Keratinocyte (primary cell): Measurements from ENCODE around the gene TBX6. TPM values are rescaled to one million over a fixed set of nuclear protein-coding genes. Genes with fewer than 3 reads are reported as not detected.
A peak's percentile ranks its signal among the peaks of the same experiment; 100 is the strongest.

Experiments
- DNase-seq: peaks from one replicate; pipeline ENCODE4 v3.0.0-alpha.2; 2011; ENCODE audit warnings: low read depth, missing footprints, low spot score
- FAIRE-seq: peaks from 2 replicates; lab custom pipeline; 2011; peaks lifted over from hg19 to GRCh38; lab: Jason Lieb, UNC
- H2AFZ ChIP-seq: 2 replicates; pipeline ENCODE4 v1.6.0; 2012; ENCODE audit warnings: low read length, control low read depth, inconsistent platforms; ENCODE audit not compliant: control insufficient read depth
- H3K27ac ChIP-seq: 2 replicates; pipeline ENCODE4 v1.5.1; 2011; ENCODE audit warnings: low read length; ENCODE audit not compliant: control insufficient read depth, insufficient read depth
- H3K27me3 ChIP-seq: 3 replicates; pipeline ENCODE4 v1.6.0; 2011; ENCODE audit warnings: low read length; ENCODE audit not compliant: control insufficient read depth, insufficient read depth; ENCODE audit errors: extremely low read depth
- H3K36me3 ChIP-seq, 2 experiments: 2 replicates in 1 of 2; 3 replicates in 1 of 2; pipeline ENCODE4 v1.5.1; 2011; ENCODE audit warnings: low read length in 2 of 2, mild to moderate bottlenecking in 1 of 2; ENCODE audit not compliant: control insufficient read depth in 2 of 2, insufficient read depth in 2 of 2; ENCODE audit errors: extremely low read depth in 1 of 2
- H3K4me1 ChIP-seq: 3 replicates; pipeline ENCODE4 v1.5.1; 2011; ENCODE audit warnings: low read length; ENCODE audit not compliant: control insufficient read depth, insufficient read depth; ENCODE audit errors: extremely low read depth
- H3K4me2 ChIP-seq: 3 replicates; pipeline ENCODE4 v1.6.0; 2011; ENCODE audit warnings: low read depth, low read length; ENCODE audit not compliant: control insufficient read depth, insufficient read depth; ENCODE audit errors: extremely low read depth
- H3K4me3 ChIP-seq, 3 experiments: fragments of 200-600 bp in 1 of 3; sonication (generic) in 1 of 3; 2 replicates in 2 of 3; 3 replicates in 1 of 3; pipeline ENCODE4 v1.5.1; 2011 to 2016; ENCODE audit warnings: low read length in 3 of 3, mild to moderate bottlenecking in 3 of 3, control low read depth in 2 of 3, inconsistent platforms in 1 of 3, low read depth in 1 of 3, mixed read lengths in 1 of 3, mixed run types in 1 of 3, moderate library complexity in 1 of 3; ENCODE audit not compliant: control insufficient read depth in 2 of 3, insufficient read depth in 2 of 3; ENCODE audit errors: extremely low read depth in 1 of 3
- H3K79me2 ChIP-seq: 2 replicates; pipeline ENCODE4 v1.6.0; 2012; ENCODE audit warnings: low read length; ENCODE audit not compliant: control insufficient read depth, insufficient read depth
- H3K9ac ChIP-seq: 3 replicates; pipeline ENCODE4 v1.6.0; 2011; ENCODE audit warnings: low read length; ENCODE audit not compliant: control insufficient read depth, insufficient read depth; ENCODE audit errors: extremely low read depth
- H3K9me1 ChIP-seq: 3 replicates; pipeline ENCODE4 v1.6.0; 2011; ENCODE audit warnings: low read length; ENCODE audit not compliant: control insufficient read depth, insufficient read depth; ENCODE audit errors: extremely low read depth
- H3K9me3 ChIP-seq: 2 replicates; pipeline ENCODE4 v1.5.1; 2012; ENCODE audit warnings: low read depth, low read length; ENCODE audit not compliant: control insufficient read depth
- H4K20me1 ChIP-seq: 3 replicates; pipeline ENCODE4 v1.6.0; 2011; ENCODE audit warnings: low read length; ENCODE audit not compliant: control insufficient read depth, insufficient read depth; ENCODE audit errors: extremely low read depth
- EZH2 ChIP-seq: IDR thresholded peaks from one replicate; pipeline ENCODE4 v1.6.1; 2012; ENCODE audit warnings: inconsistent platforms, mild to moderate bottlenecking, low read length, moderate library complexity
- dilution Hi-C: fragments of 300-500 bp; cut with MboI; formaldehyde crosslinking; loops from one replicate; pipeline ENCODE4 v1.7.0; 2020; ENCODE audit warnings: low sequenced_read_pairs; ENCODE audit not compliant: extremely low pct_ligation_motif_present
- polyA plus RNA-seq, 5 experiments: library from polyadenylated mRNA; depleted of rRNA in 3 of 5; stranded (reverse) in 3 of 5; stranded (forward) in 1 of 5; unstranded in 1 of 5; fragments of >200 nt; gene quantifications; 1 replicate in 1 of 5; 2 replicates in 3 of 5; 3 replicates in 1 of 5; pipeline versions ENCODE4 v1.2.1 to v1.2.3, GENCODE V29; 2011 to 2012; ENCODE audit warnings: missing spikeins in 2 of 5, low read depth in 1 of 5, low replicate concordance in 1 of 5
- TF ChIP-seq, protein P1 (sequence below), 3 experiments: IDR thresholded peaks in 1 of 3; conservative IDR thresholded peaks in 1 of 3; optimal IDR thresholded peaks in 1 of 3; 2 replicates in 2 of 3; 3 replicates in 1 of 3; pipeline versions ENCODE3 to v1.5.1; 2011; ENCODE audit warnings: low read length in 3 of 3, mild to moderate bottlenecking in 3 of 3, moderate library complexity in 2 of 3, control low read depth in 1 of 3, inconsistent platforms in 1 of 3; ENCODE audit not compliant: insufficient read depth in 2 of 3; ENCODE audit errors: extremely low read depth in 1 of 3

The TBX6 gene
- polyA plus RNA-seq, 1 donor (not counting 4 experiments of a cell fraction or from before 2014, with no cell fraction given), result 0.18 TPM

DNA sequence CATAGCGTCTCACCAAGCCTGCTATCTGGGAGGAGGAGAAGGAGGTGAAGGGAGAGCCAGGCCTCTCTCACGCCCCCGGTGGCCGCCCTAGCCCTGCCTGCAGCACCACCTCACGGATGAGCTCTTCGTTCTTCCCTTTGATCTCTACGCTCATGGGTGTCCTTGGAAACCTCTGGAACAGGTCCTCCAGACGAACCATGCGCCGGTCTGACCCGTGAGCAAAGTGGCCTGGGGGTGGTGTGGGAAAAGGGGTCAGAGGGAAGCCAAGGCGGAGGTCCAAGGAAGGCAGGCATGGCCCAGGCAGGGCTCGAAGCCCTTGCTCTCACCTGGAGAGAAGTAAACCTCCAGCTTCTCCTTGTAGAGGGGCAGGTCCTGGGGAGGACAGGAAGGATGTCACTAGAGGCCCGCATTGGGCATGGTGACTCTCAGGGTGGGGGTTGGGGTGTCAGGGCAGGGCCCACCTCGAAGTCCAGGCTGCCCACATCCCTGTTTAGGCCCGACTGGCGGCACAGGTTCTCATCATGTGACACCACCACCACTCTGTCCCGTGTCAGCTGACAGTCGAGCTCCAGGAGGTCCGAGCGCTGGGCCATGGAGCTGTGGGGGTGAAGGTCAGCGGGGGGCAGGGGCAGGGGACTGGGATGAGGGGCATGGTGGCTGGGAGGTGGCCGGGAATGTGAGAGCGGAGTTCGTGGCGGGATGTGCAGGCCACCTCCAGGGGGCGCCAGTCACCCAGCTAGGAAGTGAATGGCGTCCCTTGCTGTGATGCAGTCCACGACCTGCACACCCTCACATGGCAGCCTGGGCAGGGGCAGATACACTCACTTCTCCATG, 20.7 kb upstream of the TBX6 start:
- Histone ChIP-seq H3K27ac (no peak overlapping the region), H4K20me1 (no peaks in the 10 kb centered on the region), H3K4me2 (no peak overlapping the region), H3K79me2 (no peaks in the 10 kb centered on the region), H3K4me3 (no peak overlapping the region), H2AFZ (no peak overlapping the region), H3K9ac (no peak overlapping the region), H3K9me3 (no peaks in the 10 kb centered on the region), H3K36me3 (peaks cover 0 to 8% of the 10 kb centered on the region in 2 experiments), H3K9me1 (no peaks in the 10 kb centered on the region), H3K27me3 (no peaks in the 10 kb centered on the region), H3K4me1 (peaks cover 10% of the 10 kb centered on the region)
- FAIRE-seq, result no peak
- no peak for TF ChIP-seq EZH2
- TF ChIP-seq, protein P1, sequence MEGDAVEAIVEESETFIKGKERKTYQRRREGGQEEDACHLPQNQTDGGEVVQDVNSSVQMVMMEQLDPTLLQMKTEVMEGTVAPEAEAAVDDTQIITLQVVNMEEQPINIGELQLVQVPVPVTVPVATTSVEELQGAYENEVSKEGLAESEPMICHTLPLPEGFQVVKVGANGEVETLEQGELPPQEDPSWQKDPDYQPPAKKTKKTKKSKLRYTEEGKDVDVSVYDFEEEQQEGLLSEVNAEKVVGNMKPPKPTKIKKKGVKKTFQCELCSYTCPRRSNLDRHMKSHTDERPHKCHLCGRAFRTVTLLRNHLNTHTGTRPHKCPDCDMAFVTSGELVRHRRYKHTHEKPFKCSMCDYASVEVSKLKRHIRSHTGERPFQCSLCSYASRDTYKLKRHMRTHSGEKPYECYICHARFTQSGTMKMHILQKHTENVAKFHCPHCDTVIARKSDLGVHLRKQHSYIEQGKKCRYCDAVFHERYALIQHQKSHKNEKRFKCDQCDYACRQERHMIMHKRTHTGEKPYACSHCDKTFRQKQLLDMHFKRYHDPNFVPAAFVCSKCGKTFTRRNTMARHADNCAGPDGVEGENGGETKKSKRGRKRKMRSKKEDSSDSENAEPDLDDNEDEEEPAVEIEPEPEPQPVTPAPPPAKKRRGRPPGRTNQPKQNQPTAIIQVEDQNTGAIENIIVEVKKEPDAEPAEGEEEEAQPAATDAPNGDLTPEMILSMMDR (optimal IDR thresholded peaks at IDR 0.05 in 1 of 3, IDR thresholded peaks at IDR 0.05 in 1 of 3, conservative IDR thresholded peaks at IDR 0.05 in 1 of 3; ENCODE audit: extremely low read depth in 1 of 3, insufficient read depth in 2 of 3, low read length in 3 of 3), result peak; percentile 54 to 99 (median 79)
- DNase-seq, result no peak
- dilution Hi-C loops, result no loop called here

GRCh38 chr16:30110661-30111060, 18.9 kb upstream of the TBX6 start:
- TF ChIP-seq, protein P1 (optimal IDR thresholded peaks at IDR 0.05 in 1 of 3, IDR thresholded peaks at IDR 0.05 in 1 of 3, conservative IDR thresholded peaks at IDR 0.05 in 1 of 3; ENCODE audit: extremely low read depth in 1 of 3, insufficient read depth in 2 of 3, low read length in 3 of 3), result no peak
- no peak for TF ChIP-seq EZH2
- H3K27ac ChIP-seq, result no peak overlapping the region
- no peaks in the 10 kb centered on the region for H3K79me2 ChIP-seq
- H3K9me1 ChIP-seq, result no peaks in the 10 kb centered on the region
- H3K4me1 ChIP-seq, result peaks cover 10% of the 10 kb centered on the region
- no peak overlapping the region for H3K4me2 ChIP-seq
- no peaks in the 10 kb centered on the region for H4K20me1 ChIP-seq
- no peak for FAIRE-seq
- H3K9me3 ChIP-seq, result no peaks in the 10 kb centered on the region
- no peak for DNase-seq
- H3K4me3 ChIP-seq, result no peak overlapping the region
- no peaks in the 10 kb centered on the region for H3K27me3 ChIP-seq
- H3K36me3 ChIP-seq, result peaks cover 0 to 8% of the 10 kb centered on the region in 2 experiments
- dilution Hi-C loops, result no loop called here
- no peak overlapping the region for H2AFZ ChIP-seq
- no peak overlapping the region for H3K9ac ChIP-seq
